ENCODE data around the gene CPNE9. TPM values are rescaled to one million over a fixed set of nuclear protein-coding genes. Genes with fewer than 3 reads are reported as not detected.

CPNE9 gene
- total RNA-seq, 1 experiment from 2014 or later, result not detected

DNA sequence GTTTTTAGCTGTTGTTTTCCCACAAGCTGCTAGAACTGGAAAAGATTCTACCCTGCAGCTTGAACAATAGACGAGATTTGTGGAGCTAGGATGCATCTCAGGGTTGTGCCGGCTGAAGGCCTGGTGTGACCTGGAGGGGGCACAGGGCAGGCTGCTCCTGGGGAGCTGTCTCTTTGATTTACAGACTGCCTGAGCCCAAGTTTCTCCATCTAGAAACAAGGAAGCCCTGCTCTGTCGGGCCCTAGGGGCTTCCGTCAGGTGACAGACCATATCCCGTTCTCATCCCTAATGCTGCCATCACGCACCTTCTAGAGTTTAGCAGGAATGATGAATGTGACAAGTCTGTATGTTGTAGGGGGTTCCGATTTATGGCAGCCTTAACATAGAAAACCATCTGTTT is 7.9 kb upstream of the CPNE9 start:
- Mint-ChIP-seq H3K9me3 (ENCODE audit: unreplicated experiment) (no peaks in the 10 kb centered on the region), H3K27ac (ENCODE audit: unreplicated experiment) (no peak overlapping the region), H3K27me3 (ENCODE audit: insufficient read depth, unreplicated experiment) (no peaks in the 10 kb centered on the region), H3K4me3 (ENCODE audit: unreplicated experiment) (no peak overlapping the region), H3K36me3 (ENCODE audit: insufficient read depth, unreplicated experiment) (peaks cover 9% of the 10 kb centered on the region), H3K4me1 (ENCODE audit: low read depth, unreplicated experiment) (no peaks in the 10 kb centered on the region)
- TF ChIP-seq, protein P1, sequence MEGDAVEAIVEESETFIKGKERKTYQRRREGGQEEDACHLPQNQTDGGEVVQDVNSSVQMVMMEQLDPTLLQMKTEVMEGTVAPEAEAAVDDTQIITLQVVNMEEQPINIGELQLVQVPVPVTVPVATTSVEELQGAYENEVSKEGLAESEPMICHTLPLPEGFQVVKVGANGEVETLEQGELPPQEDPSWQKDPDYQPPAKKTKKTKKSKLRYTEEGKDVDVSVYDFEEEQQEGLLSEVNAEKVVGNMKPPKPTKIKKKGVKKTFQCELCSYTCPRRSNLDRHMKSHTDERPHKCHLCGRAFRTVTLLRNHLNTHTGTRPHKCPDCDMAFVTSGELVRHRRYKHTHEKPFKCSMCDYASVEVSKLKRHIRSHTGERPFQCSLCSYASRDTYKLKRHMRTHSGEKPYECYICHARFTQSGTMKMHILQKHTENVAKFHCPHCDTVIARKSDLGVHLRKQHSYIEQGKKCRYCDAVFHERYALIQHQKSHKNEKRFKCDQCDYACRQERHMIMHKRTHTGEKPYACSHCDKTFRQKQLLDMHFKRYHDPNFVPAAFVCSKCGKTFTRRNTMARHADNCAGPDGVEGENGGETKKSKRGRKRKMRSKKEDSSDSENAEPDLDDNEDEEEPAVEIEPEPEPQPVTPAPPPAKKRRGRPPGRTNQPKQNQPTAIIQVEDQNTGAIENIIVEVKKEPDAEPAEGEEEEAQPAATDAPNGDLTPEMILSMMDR (IDR thresholded peaks at IDR 0.05; ENCODE audit: insufficient read depth in 1 of 2, low read depth in 1 of 2, low read length in 1 of 2, severe bottlenecking in 1 of 2, unreplicated experiment in 1 of 2), result no peak
- ChIA-PET POLR2A (no interaction called here), CTCF (no interaction called here)
- no peak overlapping the region for H3K4me3 ChIP-seq (ENCODE audit: low read depth, low read length)
- no peaks in the 10 kb centered on the region for H3K27me3 ChIP-seq (replicated peaks; ENCODE audit: control insufficient read depth, insufficient read depth, low read length)
- no peaks in the 10 kb centered on the region; the same call in none of the 2 replicates for H3K36me3 ChIP-seq (ENCODE audit: control insufficient read depth, insufficient read depth, low read length)
- intact Hi-C loops (cut with micrococcal nuclease; ENCODE audit: unreplicated experiment), result no loop called here
- no peaks in the 10 kb centered on the region for H3K9me3 ChIP-seq
- no TSS peak for BruUV-seq (replicated peaks)
- no peaks in the 10 kb centered on the region for H3K4me1 ChIP-seq
- no peak for DNase-seq

DNA sequence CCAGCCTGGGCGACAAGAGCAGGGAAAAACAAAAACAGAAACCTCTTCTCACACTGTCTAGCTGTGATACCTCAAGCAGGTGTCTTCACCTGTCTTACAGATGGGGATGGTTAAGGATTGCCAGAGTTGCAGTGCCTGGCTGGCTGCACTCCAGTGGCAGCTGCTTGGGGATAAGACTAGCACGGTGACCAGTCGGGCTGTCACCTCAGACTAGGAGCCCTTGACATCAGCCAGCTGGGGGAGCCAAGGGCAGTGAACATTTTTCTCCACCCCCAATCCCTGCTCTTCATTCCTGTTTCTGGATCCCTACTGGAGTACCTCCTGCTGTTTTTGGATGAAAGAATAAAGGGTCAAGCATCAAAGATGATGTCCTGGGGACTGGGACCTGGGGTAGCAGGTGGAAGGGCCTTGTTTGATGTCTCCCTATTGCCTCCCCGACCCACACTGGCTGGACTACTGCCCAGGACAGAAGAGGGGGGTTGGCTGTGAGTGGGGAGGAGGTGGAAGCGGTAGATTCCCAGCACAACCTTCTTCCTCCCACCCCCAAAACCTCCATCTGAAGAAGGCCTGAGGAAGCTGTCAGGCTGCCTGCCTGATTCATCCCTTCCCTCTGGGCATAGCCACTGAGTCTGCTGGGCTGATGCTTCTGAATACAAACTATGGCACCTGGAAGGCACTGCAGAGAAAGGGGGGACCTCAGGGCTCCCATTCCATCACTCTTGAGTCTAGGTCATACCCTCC is 7.0 kb upstream of the CPNE9 start:
- Mint-ChIP-seq H3K4me3 (ENCODE audit: unreplicated experiment) (no peak overlapping the region), H3K9me3 (ENCODE audit: unreplicated experiment) (no peaks in the 10 kb centered on the region), H3K27ac (ENCODE audit: unreplicated experiment) (no peak overlapping the region), H3K27me3 (ENCODE audit: insufficient read depth, unreplicated experiment) (no peaks in the 10 kb centered on the region), H3K36me3 (ENCODE audit: insufficient read depth, unreplicated experiment) (peaks cover 9% of the 10 kb centered on the region), H3K4me1 (ENCODE audit: low read depth, unreplicated experiment) (no peaks in the 10 kb centered on the region)
- CTCF ChIA-PET, result no interaction called here
- TF ChIP-seq, protein P1 (IDR thresholded peaks at IDR 0.05; ENCODE audit: insufficient read depth in 1 of 2, low read depth in 1 of 2, low read length in 1 of 2, severe bottlenecking in 1 of 2, unreplicated experiment in 1 of 2), result no peak
- intact Hi-C loops (cut with micrococcal nuclease; ENCODE audit: unreplicated experiment), result no loop called here
- POLR2A ChIA-PET, result no interaction called here
- Histone ChIP-seq H3K4me3 (ENCODE audit: low read depth, low read length) (no peak overlapping the region), H3K36me3 (ENCODE audit: control insufficient read depth, insufficient read depth, low read length) (no peaks in the 10 kb centered on the region; the same call in none of the 2 replicates), H3K27me3 (replicated peaks; ENCODE audit: control insufficient read depth, insufficient read depth, low read length) (no peaks in the 10 kb centered on the region), H3K4me1 (no peaks in the 10 kb centered on the region), H3K9me3 (no peaks in the 10 kb centered on the region)
- BruUV-seq (replicated peaks), result no TSS peak
- no peak for DNase-seq

DNA sequence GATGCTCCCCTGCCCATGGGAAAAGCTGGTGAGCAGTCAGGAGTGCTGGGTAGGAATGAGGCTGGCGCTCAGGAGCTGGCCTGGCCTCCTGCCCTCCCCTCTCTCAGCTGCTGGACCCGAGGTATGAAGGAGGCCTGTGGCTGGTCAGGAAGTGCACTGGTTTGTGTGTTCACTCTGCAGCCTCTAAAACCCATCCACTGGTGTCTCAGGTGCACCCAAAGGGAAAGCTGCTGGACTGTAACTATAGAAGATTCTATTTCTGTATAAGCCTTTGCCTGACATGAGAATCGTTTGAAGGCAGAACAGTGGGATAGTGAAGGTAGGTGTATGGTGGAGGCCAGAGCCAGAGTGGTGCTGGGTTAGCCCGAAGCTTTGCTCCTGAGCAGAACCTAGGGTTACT is 5.7 kb upstream of the CPNE9 start:
- H3K4me3 Mint-ChIP-seq (ENCODE audit: unreplicated experiment), result no peak overlapping the region
- intact Hi-C loops (cut with micrococcal nuclease; ENCODE audit: unreplicated experiment), result no loop called here
- no peaks in the 10 kb centered on the region for H3K4me1 Mint-ChIP-seq (ENCODE audit: low read depth, unreplicated experiment)
- ChIA-PET CTCF (no interaction called here), POLR2A (no interaction called here)
- no peaks in the 10 kb centered on the region for H3K9me3 Mint-ChIP-seq (ENCODE audit: unreplicated experiment)
- no TSS peak for BruUV-seq (replicated peaks)
- Histone ChIP-seq H3K36me3 (ENCODE audit: control insufficient read depth, insufficient read depth, low read length) (no peaks in the 10 kb centered on the region; the same call in none of the 2 replicates), H3K9me3 (no peaks in the 10 kb centered on the region), H3K27me3 (replicated peaks; ENCODE audit: control insufficient read depth, insufficient read depth, low read length) (no peaks in the 10 kb centered on the region), H3K4me1 (no peaks in the 10 kb centered on the region), H3K4me3 (ENCODE audit: low read depth, low read length) (no peak overlapping the region)
- TF ChIP-seq, protein P1 (IDR thresholded peaks at IDR 0.05; ENCODE audit: insufficient read depth in 1 of 2, low read depth in 1 of 2, low read length in 1 of 2, severe bottlenecking in 1 of 2, unreplicated experiment in 1 of 2), result no peak
- DNase-seq, result no peak
- no peaks in the 10 kb centered on the region for H3K27me3 Mint-ChIP-seq (ENCODE audit: insufficient read depth, unreplicated experiment)
- H3K27ac Mint-ChIP-seq (ENCODE audit: unreplicated experiment), result no peak overlapping the region
- H3K36me3 Mint-ChIP-seq (ENCODE audit: insufficient read depth, unreplicated experiment), result peaks cover 9% of the 10 kb centered on the region
